Medulla oblongata (tissue), 1 donor: Measurements from ENCODE around the gene USH1G.

Experiments used
- DNase-seq: peaks from one replicate; pipeline ENCODE4 v3.0.0-alpha.2; 2015; ENCODE audit errors: extremely low spot score

Gene USH1G

GRCh38 chr17:74954115-74954514 lies 31.1 kb upstream of the USH1G start:
- no peak for DNase-seq

GRCh38 chr17:74953134-74953687 lies 30.2 kb upstream of the USH1G start:
- DNase-seq: no peak

- DNase-seq: no peak
These were observed 29.5 kb upstream of the USH1G start for GRCh38 chr17:74952431-74953133.

GRCh38 chr17:74951680-74952421 lies 28.8 kb upstream of the USH1G start:
- no peak for DNase-seq

GRCh38 chr17:74951065-74951464 lies 28.0 kb upstream of the USH1G start:
- no peak for DNase-seq

- no peak for DNase-seq
These were observed 27.2 kb upstream of the USH1G start for GRCh38 chr17:74950207-74950606.

- no peak for DNase-seq
These were observed 26.5 kb upstream of the USH1G start for GRCh38 chr17:74949455-74950115.

- DNase-seq: no peak
These were observed 24.1 kb upstream of the USH1G start for GRCh38 chr17:74947041-74947754.

- no peak for DNase-seq
These were observed 23.6 kb upstream of the USH1G start for GRCh38 chr17:74946641-74947040.

- no peak for DNase-seq
These were observed 22.5 kb upstream of the USH1G start for GRCh38 chr17:74945543-74945942.

- no peak for DNase-seq
These were observed 20.9 kb upstream of the USH1G start for GRCh38 chr17:74943808-74944522.

GRCh38 chr17:74941128-74941725 lies 18.2 kb upstream of the USH1G start:
- no peak for DNase-seq

GRCh38 chr17:74939534-74939933 lies 16.5 kb upstream of the USH1G start:
- DNase-seq: no peak

- no peak for DNase-seq
These were observed 15.3 kb upstream of the USH1G start for GRCh38 chr17:74938194-74938950.

- no peak for DNase-seq
These were observed 14.3 kb upstream of the USH1G start for GRCh38 chr17:74937064-74938051.

- DNase-seq: no peak
These were observed 13.4 kb upstream of the USH1G start for GRCh38 chr17:74936470-74936799.

GRCh38 chr17:74935585-74936469 lies 12.8 kb upstream of the USH1G start, which contains the start of gene OTOP3:
OTOP3 (plus strand) TSS chr17:74935898; CDS start chr17:74935922, 24 bp downstream.
- DNase-seq: no peak

GRCh38 chr17:74935048-74935447 lies 12.0 kb upstream of the USH1G start:
- DNase-seq: no peak
